ENCODE measurements around the gene DCTN2. TPM values are rescaled to one million over a fixed set of nuclear protein-coding genes. Genes with fewer than 3 reads are reported as not detected.

The DCTN2 gene
- total RNA-seq, 4 donors from 2014 or later, result 161 to 243 (median 202) TPM

- intact Hi-C loops (cut with DNase I), result no loop called here
- H3K27ac ChIP-seq (replicated peaks in 1 of 4), result no peak overlapping the region
- H3K36me3 ChIP-seq, result no peaks in the 10 kb centered on the region
- 92% methylated on average over 2 of the region's 2 CpGs for WGBS
- no peak for DNase-seq (ENCODE audit: extremely low spot score)
- H3K4me1 ChIP-seq, result peaks cover 8 to 13% (median 12%) of the 10 kb centered on the region in 4 donors
- TF ChIP-seq POLR2AphosphoS5 (IDR thresholded peaks at IDR 0.05), result no peak
- no peak for TF ChIP-seq EP300 (IDR thresholded peaks at IDR 0.05)
- no peak for TF ChIP-seq POLR2A (IDR thresholded peaks at IDR 0.05; ENCODE audit: low read depth)
- no peak for TF ChIP-seq CTCF (IDR thresholded peaks at IDR 0.05)
- no peak overlapping the region for H3K4me3 ChIP-seq
- H3K27me3 ChIP-seq, result peaks cover 0 to 15% (median 3%) of the 10 kb centered on the region in 4 donors
- H3K9me3 ChIP-seq, result no peaks in the 10 kb centered on the region
These were observed 7.5 kb upstream of the DCTN2 start for GRCh38 chr12:57554453-57554852.

- no peaks in the 10 kb centered on the region for H3K9me3 ChIP-seq
- intact Hi-C loops (cut with DNase I), result no loop called here
- no peaks in the 10 kb centered on the region for H3K36me3 ChIP-seq
- peaks cover 10 to 16% (median 16%) of the 10 kb centered on the region in 4 donors for H3K4me1 ChIP-seq
- WGBS, result 69% methylated on average over 7 of the region's 7 CpGs
- H3K4me3 ChIP-seq, result no peak overlapping the region
- no peak for TF ChIP-seq POLR2AphosphoS5 (IDR thresholded peaks at IDR 0.05)
- TF ChIP-seq EP300 (IDR thresholded peaks at IDR 0.05), result no peak
- no peak for TF ChIP-seq POLR2A (IDR thresholded peaks at IDR 0.05; ENCODE audit: low read depth)
- TF ChIP-seq CTCF (IDR thresholded peaks at IDR 0.05), result no peak
- H3K27me3 ChIP-seq, result peaks cover 0 to 24% (median 3%) of the 10 kb centered on the region in 4 donors
- no peak for DNase-seq (ENCODE audit: extremely low spot score)
- H3K27ac ChIP-seq (replicated peaks in 1 of 4), result no peak overlapping the region
These were observed 6.6 kb upstream of the DCTN2 start for GRCh38 chr12:57553343-57554202.

GRCh38 chr12:57552835-57553313, 5.9 kb upstream of the DCTN2 start:
- Histone ChIP-seq H3K4me3 (no peak overlapping the region), H3K4me1 (peaks cover 10 to 16% (median 16%) of the 10 kb centered on the region in 4 donors), H3K36me3 (no peaks in the 10 kb centered on the region), H3K9me3 (no peaks in the 10 kb centered on the region), H3K27ac (replicated peaks in 1 of 4) (no peak overlapping the region), H3K27me3 (peaks cover 0 to 27% (median 3%) of the 10 kb centered on the region in 4 donors)
- intact Hi-C loops (cut with DNase I), result no loop called here
- TF ChIP-seq POLR2AphosphoS5 (IDR thresholded peaks at IDR 0.05), result no peak
- TF ChIP-seq CTCF (IDR thresholded peaks at IDR 0.05), result no peak
- TF ChIP-seq EP300 (IDR thresholded peaks at IDR 0.05), result no peak
- no peak for TF ChIP-seq POLR2A (IDR thresholded peaks at IDR 0.05; ENCODE audit: low read depth)
- WGBS, result 65% methylated on average over 6 of the region's 6 CpGs
- no peak for DNase-seq (ENCODE audit: extremely low spot score)

- Histone ChIP-seq H3K27me3 (peaks cover 0 to 27% (median 3%) of the 10 kb centered on the region in 4 donors), H3K9me3 (no peaks in the 10 kb centered on the region), H3K4me3 (no peak overlapping the region), H3K4me1 (peaks cover 14 to 19% (median 17%) of the 10 kb centered on the region in 4 donors), H3K36me3 (no peaks in the 10 kb centered on the region), H3K27ac (replicated peaks in 1 of 4) (no peak overlapping the region)
- intact Hi-C loops (cut with DNase I), result no loop called here
- WGBS, result 88% methylated on average over 2 of the region's 2 CpGs
- TF ChIP-seq POLR2AphosphoS5 (IDR thresholded peaks at IDR 0.05), result no peak
- TF ChIP-seq CTCF (IDR thresholded peaks at IDR 0.05), result no peak
- TF ChIP-seq POLR2A (IDR thresholded peaks at IDR 0.05; ENCODE audit: low read depth), result no peak
- no peak for TF ChIP-seq EP300 (IDR thresholded peaks at IDR 0.05)
- no peak for DNase-seq (ENCODE audit: extremely low spot score)
These were observed 5.3 kb upstream of the DCTN2 start for GRCh38 chr12:57552306-57552651.
